SK-N-SH treated with all-trans-retinoic acid at 6 μM for 48 hours (cell line): ENCODE measurements around the gene BHMT2.

Experiments
- CREB5 ChIP-seq: fragments of 250-450 bp; sonication (Bioruptor Pico); IDR thresholded peaks from 2 replicates; pipeline ENCODE4 v1.5.1; 2020; ENCODE audit warnings: low read depth, mild to moderate bottlenecking, moderate library complexity
- GLIS3 ChIP-seq: fragments of 250-450 bp; sonication (Bioruptor Pico); IDR thresholded peaks from 2 replicates; pipeline ENCODE4 v1.5.0; 2020; ENCODE audit warnings: mild to moderate bottlenecking, moderate library complexity
- OSR1 ChIP-seq: fragments of 250-450 bp; sonication (Bioruptor Pico); IDR thresholded peaks from 2 replicates; pipeline ENCODE4 v1.8.0; 2022; ENCODE audit warnings: moderate library complexity, mild to moderate bottlenecking, inconsistent platforms
- PATZ1 ChIP-seq: fragments of 250-450 bp; sonication (Bioruptor Pico); IDR thresholded peaks from 2 replicates; pipeline ENCODE4 v1.8.0; 2020; ENCODE audit warnings: mild to moderate bottlenecking, moderate library complexity, borderline replicate concordance
- POU6F1 ChIP-seq: fragments of 250-450 bp; sonication (Bioruptor Pico); IDR thresholded peaks from 2 replicates; pipeline ENCODE4 v1.8.0; 2021; ENCODE audit warnings: low read depth, mild to moderate bottlenecking, moderate library complexity, borderline replicate concordance
- PPARA ChIP-seq: fragments of 250-450 bp; sonication (Bioruptor Pico); IDR thresholded peaks from 2 replicates; pipeline ENCODE4 v1.5.0; 2020; ENCODE audit warnings: mild to moderate bottlenecking, borderline replicate concordance
- ZFP30 ChIP-seq: fragments of 450-650 bp; formaldehyde crosslinking; IDR thresholded peaks from 2 replicates; pipeline ENCODE4 v1.5.0; 2022; ENCODE audit warnings: mild to moderate bottlenecking, moderate library complexity
- ZNF8 ChIP-seq: fragments of 450-650 bp; formaldehyde crosslinking; IDR thresholded peaks from 2 replicates; pipeline ENCODE4 v1.5.0; 2020; ENCODE audit warnings: mild to moderate bottlenecking, moderate library complexity

GRCh38 chr5:79133121-79133656 lies 63.6 kb downstream of the BHMT2 start:
- TF ChIP-seq ZFP30 (CRISPR knock-in tag) (no peak), CREB5 (CRISPR knock-in tag) (no peak), PATZ1 (no peak), GLIS3 (CRISPR knock-in tag) (no peak), ZNF8 (CRISPR knock-in tag) (no peak), POU6F1 (CRISPR knock-in tag) (no peak), OSR1 (no peak), PPARA (CRISPR knock-in tag) (no peak)
